Upper lobe of left lung (tissue), 4 donors: ENCODE measurements around the gene KCTD17.

Source experiments
- CTCF ChIP-seq, 6 experiments: fragments of 450-650 bp in 4 of 6; fragments of 200-600 bp in 2 of 6; sonication (generic) in 2 of 6; IDR thresholded peaks; one replicate each; pipeline ENCODE4 v1.5.1; 2016 to 2019; ENCODE audit warnings: antibody characterized with exemption in 6 of 6
- EP300 ChIP-seq, 4 donors: sonication (generic); formaldehyde crosslinking; IDR thresholded peaks; one replicate each; pipeline ENCODE4 v1.5.1; 2017; ENCODE audit warnings: antibody characterized with exemption in 4 of 4, control low read depth in 2 of 4
- POLR2A ChIP-seq, 4 donors: fragments of 450-650 bp; IDR thresholded peaks; one replicate each; pipeline ENCODE4 v1.5.1; 2016 to 2017; ENCODE audit warnings: antibody characterized with exemption in 4 of 4, mild to moderate bottlenecking in 2 of 4
- POLR2AphosphoS5 ChIP-seq, 2 donors: sonication (generic); formaldehyde crosslinking; IDR thresholded peaks; one replicate each; pipeline ENCODE4 v1.5.1; 2017; ENCODE audit warnings: antibody characterized with exemption in 2 of 2

- TF ChIP-seq CTCF (IDR thresholded peaks at IDR 0.05) (no peak), POLR2A (IDR thresholded peaks at IDR 0.05) (no peak), POLR2AphosphoS5 (IDR thresholded peaks at IDR 0.05) (no peak), EP300 (IDR thresholded peaks at IDR 0.05) (no peak)
These were observed 5.0 kb upstream of the KCTD17 start for GRCh38 chr22:37046589-37046988.
